Psoas muscle (tissue), 8 donors: ENCODE data around the gene EHMT1. TPM values are rescaled to one million over a fixed set of nuclear protein-coding genes. Genes with fewer than 3 reads are reported as not detected.

Experiments used
- ATAC-seq, 4 donors: fragments of 200-7000 bp; cut with Tn5 transposase; one replicate each; pipeline ENCODE4 v1.9.1; 2020; ENCODE audit warnings: moderate library complexity in 3 of 4, mild to moderate bottlenecking in 2 of 4
- DNase-seq, 2 donors: peaks; one replicate each; pipeline ENCODE4 v3.0.0-alpha.2; 2020
- H3K27ac ChIP-seq: fragments of 200-600 bp; one replicate; pipeline ENCODE4 v1.8.0; 2022
- H3K27me3 ChIP-seq, 3 donors: fragments of 200-600 bp in 1 of 3; one replicate each; pipeline versions ENCODE4 v1.6.1 to v1.8.0; 2013 to 2022; ENCODE audit warnings: low read length in 2 of 3, mild to moderate bottlenecking in 2 of 3, moderate library complexity in 1 of 3; ENCODE audit not compliant: insufficient read depth in 3 of 3
- H3K36me3 ChIP-seq, 2 donors: fragments of 200-600 bp in 1 of 2; one replicate each; pipeline versions ENCODE4 v1.6.1 to v1.8.0; 2013 to 2022; ENCODE audit warnings: low read depth in 1 of 2, mild to moderate bottlenecking in 1 of 2, moderate library complexity in 1 of 2; ENCODE audit not compliant: insufficient read depth in 1 of 2
- H3K4me1 ChIP-seq: fragments of 200-600 bp; one replicate; pipeline ENCODE4 v1.8.0; 2022
- H3K4me3 ChIP-seq: fragments of 200-600 bp; one replicate; pipeline ENCODE4 v1.8.0; 2022; ENCODE audit warnings: mild to moderate bottlenecking
- H3K9me3 ChIP-seq: fragments of 200-600 bp; one replicate; pipeline ENCODE4 v1.8.0; 2022
- WGBS, 3 donors: extraction: QIAGEN DNeasy Blood & Tissue Kit; methylation state at CpG; one replicate each; pipeline versions ENCODE4 v1.1.6 to v1.1.7; 2013; 5-methylcytosine and 5-hydroxymethylcytosine counted together
- intact Hi-C, 2 donors: fragments of 100-400 bp; cut with DNase I; formaldehyde crosslinking; loops; one replicate each; pipeline versions ENCODE4 v1.11.0 to v1.14.2; 2022
- polyA plus RNA-seq, 3 donors: library from polyadenylated mRNA; stranded (reverse); fragments of 200-250 nt; gene quantifications; one replicate each; pipeline ENCODE4 v1.2.3, GENCODE V29; 2013
- total RNA-seq, 4 donors: library from RNA; stranded (reverse); fragmentation: NEBNext Ultra II Directional in 2 of 4; extraction: Animal tissue kit (Norgen Biotek cat#: 25700) in 2 of 4; gene quantifications; one replicate each; pipeline versions ENCODE4 v1.2.1 to v1.2.4, GENCODE V29; 2021 to 2023
- TF ChIP-seq, protein P1 (sequence below): fragments of 200-600 bp; IDR thresholded peaks from one replicate; pipeline ENCODE4 v1.8.0; 2022; ENCODE audit warnings: antibody characterized with exemption
- donor health status: healthy with polysubstance abuse.
- donor health status: DM: no; HTN: no; CAD: no; lungs with moderate emphysema.
- donor health status: Bipolar disorder and iron deficiency.
- donor health status: healthy.
- donor health status: DM: yes; HTN: yes; CAD: no.
- donor health status: DM: no; HTN: no; CAD: no.
- donor health status: DM: no; HTN: no; CAD: no.
- donor health status: DM: yes; HTN: yes; CAD: no.

Gene EHMT1
- total and polyA plus RNA-seq, 7 donors: 29.0 to 49.6 (median 31.2) TPM

DNA sequence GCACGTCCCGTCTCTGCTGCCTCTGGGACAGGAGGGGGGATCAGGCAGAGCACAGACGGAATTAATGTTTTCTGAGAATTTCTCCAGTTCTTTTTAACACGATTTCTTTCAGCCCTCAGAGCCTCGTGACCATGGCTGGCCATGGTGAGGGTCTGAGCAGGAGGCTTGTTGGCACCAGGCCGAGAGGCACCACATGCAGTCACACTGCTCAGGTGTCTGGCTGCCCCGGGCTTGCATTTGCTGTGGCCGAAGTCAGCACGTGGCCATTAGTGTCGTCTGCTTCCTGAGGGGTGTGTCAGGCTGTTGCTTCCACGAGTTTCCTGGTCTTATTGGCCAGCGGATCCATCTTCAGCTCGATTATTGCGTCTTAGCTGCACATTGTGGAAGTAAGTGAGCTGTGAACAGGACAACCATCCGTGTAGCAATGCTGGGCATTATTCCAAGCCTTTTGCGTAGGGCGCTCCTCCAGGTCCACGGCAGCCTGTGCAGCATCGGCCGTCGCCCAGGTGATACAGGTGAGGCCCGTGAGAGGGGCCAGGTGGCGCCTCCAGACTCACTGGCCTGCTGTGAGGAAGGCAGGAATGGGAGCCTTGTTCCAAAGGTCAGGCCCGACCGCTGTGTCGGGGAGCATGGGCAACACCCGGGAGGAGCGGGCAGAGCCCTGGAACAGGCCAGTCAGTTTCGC is 144.6 kb downstream of the EHMT1 start:
- peaks cover 3 to 68% of the 10 kb centered on the region in 2 donors for H3K36me3 ChIP-seq
- H3K27ac ChIP-seq: no peak overlapping the region
- no peak for ATAC-seq
- TF ChIP-seq, protein P1, sequence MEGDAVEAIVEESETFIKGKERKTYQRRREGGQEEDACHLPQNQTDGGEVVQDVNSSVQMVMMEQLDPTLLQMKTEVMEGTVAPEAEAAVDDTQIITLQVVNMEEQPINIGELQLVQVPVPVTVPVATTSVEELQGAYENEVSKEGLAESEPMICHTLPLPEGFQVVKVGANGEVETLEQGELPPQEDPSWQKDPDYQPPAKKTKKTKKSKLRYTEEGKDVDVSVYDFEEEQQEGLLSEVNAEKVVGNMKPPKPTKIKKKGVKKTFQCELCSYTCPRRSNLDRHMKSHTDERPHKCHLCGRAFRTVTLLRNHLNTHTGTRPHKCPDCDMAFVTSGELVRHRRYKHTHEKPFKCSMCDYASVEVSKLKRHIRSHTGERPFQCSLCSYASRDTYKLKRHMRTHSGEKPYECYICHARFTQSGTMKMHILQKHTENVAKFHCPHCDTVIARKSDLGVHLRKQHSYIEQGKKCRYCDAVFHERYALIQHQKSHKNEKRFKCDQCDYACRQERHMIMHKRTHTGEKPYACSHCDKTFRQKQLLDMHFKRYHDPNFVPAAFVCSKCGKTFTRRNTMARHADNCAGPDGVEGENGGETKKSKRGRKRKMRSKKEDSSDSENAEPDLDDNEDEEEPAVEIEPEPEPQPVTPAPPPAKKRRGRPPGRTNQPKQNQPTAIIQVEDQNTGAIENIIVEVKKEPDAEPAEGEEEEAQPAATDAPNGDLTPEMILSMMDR: no peak
- no peaks in the 10 kb centered on the region for H3K9me3 ChIP-seq
- no peaks in the 10 kb centered on the region for H3K27me3 ChIP-seq
- H3K4me1 ChIP-seq: peaks cover 6% of the 10 kb centered on the region
- H3K4me3 ChIP-seq: no peak overlapping the region
- DNase-seq: no peak
- 86 to 90% (median 89%) methylated on average over 29 of the region's 29 CpGs for WGBS, 3 donors
- intact Hi-C loops: no loop called here

DNA sequence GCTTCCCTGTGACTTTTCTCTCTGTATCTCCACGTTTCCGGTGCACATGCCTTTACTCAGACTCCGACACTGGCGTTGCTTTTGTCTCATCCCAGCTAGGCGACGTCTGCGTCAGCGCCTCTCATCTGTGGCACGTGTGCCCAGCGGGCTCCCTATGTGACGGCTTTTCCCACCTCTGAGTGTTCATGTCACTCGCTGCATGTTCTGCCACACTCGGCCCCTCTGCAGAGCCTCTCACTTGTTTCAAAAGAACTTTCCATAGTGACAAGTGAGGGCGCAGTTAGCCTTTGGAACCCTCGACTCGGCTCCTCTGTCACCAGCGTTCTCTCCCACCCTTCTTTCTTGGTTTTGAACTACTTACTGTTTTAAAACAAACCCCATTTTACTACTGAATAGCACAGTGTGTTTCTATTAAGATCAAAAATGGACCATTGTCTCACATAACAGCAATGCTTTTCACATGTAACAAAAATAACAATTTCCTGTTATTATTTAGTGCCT is 145.4 kb downstream of the EHMT1 start:
- ATAC-seq: no peak
- H3K4me3 ChIP-seq: no peak overlapping the region
- TF ChIP-seq, protein P1: no peak
- no peaks in the 10 kb centered on the region for H3K27me3 ChIP-seq
- DNase-seq: no peak
- H3K36me3 ChIP-seq: peaks cover 3 to 64% of the 10 kb centered on the region in 2 donors
- intact Hi-C loops: no loop called here
- peaks cover 6% of the 10 kb centered on the region for H3K4me1 ChIP-seq
- H3K27ac ChIP-seq: no peak overlapping the region
- H3K9me3 ChIP-seq: no peaks in the 10 kb centered on the region
- WGBS, 3 donors: 93 to 97% (median 93%) methylated on average over 17 of the region's 17 CpGs

DNA sequence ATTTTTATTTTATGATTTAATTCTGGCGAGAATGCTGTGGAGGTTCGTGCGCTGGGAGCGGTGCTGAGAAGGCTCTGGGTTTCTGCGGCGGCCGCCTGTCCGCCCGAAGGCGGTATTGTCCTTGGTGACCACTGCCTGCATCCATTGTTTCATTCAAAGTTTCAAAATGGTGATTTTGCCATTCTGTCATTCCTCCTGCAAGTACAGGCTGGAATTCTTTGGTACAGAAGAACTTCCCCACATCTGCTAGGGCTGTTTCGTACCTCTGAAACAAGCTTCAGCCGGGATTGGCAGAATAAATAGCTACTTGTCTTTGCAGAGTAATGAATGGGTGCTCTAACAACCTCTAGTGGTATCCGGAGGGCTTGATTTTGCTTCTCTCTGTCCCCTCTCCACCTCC is 146.2 kb downstream of the EHMT1 start:
- Histone ChIP-seq H3K4me1 (peaks cover 6% of the 10 kb centered on the region), H3K36me3 (peaks cover 3 to 66% of the 10 kb centered on the region in 2 donors), H3K27ac (no peak overlapping the region), H3K9me3 (no peaks in the 10 kb centered on the region), H3K4me3 (no peak overlapping the region), H3K27me3 (no peaks in the 10 kb centered on the region)
- ATAC-seq (no peak), DNase-seq (no peak)
- WGBS, 3 donors: 84 to 93% (median 91%) methylated on average over 13 of the region's 13 CpGs
- intact Hi-C loops: no loop called here
- TF ChIP-seq, protein P1: no peak

DNA sequence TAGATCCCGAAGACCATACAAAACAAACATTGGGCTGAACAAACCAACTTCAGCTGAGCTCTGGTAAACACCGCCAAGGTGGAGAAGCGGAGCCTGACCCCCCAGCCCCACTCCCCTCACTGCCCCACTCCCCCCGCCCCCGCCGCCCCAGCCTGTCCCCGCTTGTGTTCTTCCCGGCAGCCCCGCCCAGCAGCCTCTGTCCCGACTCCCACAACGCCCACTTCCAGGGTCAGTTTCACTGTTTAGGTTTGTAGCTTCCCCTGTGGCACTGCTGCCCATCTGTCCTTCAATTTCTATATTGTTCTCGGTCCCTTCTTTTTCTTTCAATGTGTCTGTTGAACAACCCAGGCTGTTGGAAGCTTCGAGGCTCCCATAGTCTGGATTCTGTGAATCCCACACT is 146.7 kb downstream of the EHMT1 start:
- TF ChIP-seq, protein P1: no peak
- ATAC-seq (no peak), DNase-seq (no peak)
- Histone ChIP-seq H3K4me3 (no peak overlapping the region), H3K27ac (no peak overlapping the region), H3K4me1 (peaks cover 6% of the 10 kb centered on the region), H3K27me3 (no peaks in the 10 kb centered on the region), H3K9me3 (no peaks in the 10 kb centered on the region), H3K36me3 (peaks cover 3 to 67% of the 10 kb centered on the region in 2 donors)
- 89 to 92% (median 91%) methylated on average over 13 of the region's 13 CpGs for WGBS, 3 donors
- intact Hi-C loops: no loop called here
